ENCODE data around the gene GCC1.

DNA sequence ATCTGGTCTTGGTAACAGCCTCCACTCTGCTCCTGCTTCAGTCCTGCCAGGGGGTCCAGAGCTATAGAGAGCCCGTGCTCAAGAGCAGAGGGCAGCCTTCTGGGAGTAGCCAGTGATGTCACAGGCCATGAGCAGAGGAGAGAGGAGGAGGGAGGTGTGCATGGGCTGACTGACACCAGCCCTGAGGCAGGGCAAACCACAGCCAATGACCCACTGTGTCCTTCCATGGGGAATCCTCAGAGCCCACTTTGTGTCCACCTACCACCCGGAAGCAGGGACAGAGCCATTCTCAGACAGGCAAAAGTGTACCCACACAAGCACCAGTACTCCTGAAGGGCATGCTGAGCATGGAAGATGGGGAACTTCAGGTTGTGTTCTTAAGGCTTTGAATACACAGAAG is 32.6 kb upstream of the GCC1 start, which contains the start of gene PAX4:
- TF ChIP-seq CTCF (IDR thresholded peaks at IDR 0.05) (no peak), POLR2A (IDR thresholded peaks at IDR 0.05) (no peak)
